Measurements from ENCODE around the gene CFB. TPM values are rescaled to one million over a fixed set of nuclear protein-coding genes. Genes with fewer than 3 reads are reported as not detected.
"Not testable (repeated sequence)": the region's sequence is repeated elsewhere in the genome, so short reads cannot be mapped to it uniquely, and the experiment has no call there.

CFB gene
- polyA plus RNA-seq, 1 donor (not counting 4 experiments of a cell fraction or from before 2014, with no cell fraction given), result 2.5 TPM

DNA sequence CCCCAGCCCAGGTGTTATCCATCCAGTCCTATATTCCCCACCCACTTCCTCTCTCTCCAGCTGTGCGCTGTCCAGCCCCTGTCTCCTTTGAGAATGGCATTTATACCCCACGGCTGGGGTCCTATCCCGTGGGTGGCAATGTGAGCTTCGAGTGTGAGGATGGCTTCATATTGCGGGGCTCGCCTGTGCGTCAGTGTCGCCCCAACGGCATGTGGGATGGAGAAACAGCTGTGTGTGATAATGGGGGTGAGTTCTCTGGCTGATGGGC is 17.3 kb upstream of the CFB start:
- Histone ChIP-seq H3K4me1 (ENCODE audit: control insufficient read depth, extremely low read depth, insufficient read depth, low read length) (no peaks in the 10 kb centered on the region), H3K4me3 (ENCODE audit: control insufficient read depth in 2 of 3, extremely low read depth in 1 of 3, insufficient read depth in 2 of 3, low read depth in 1 of 3, low read length in 3 of 3) (no peak overlapping the region), H3K36me3 (ENCODE audit: control insufficient read depth in 2 of 2, extremely low read depth in 1 of 2, insufficient read depth in 2 of 2, low read length in 2 of 2) (no peaks in the 10 kb centered on the region), H3K79me2 (ENCODE audit: control insufficient read depth, insufficient read depth, low read length) (no peaks in the 10 kb centered on the region), H3K27me3 (ENCODE audit: control insufficient read depth, extremely low read depth, insufficient read depth, low read length) (peaks cover 11% of the 10 kb centered on the region), H3K27ac (ENCODE audit: control insufficient read depth, insufficient read depth, low read length) (no peak overlapping the region), H3K4me2 (ENCODE audit: control insufficient read depth, extremely low read depth, insufficient read depth, low read depth, low read length) (no peak overlapping the region), H2AFZ (ENCODE audit: control insufficient read depth, low read length) (no peak overlapping the region), H3K9me3 (ENCODE audit: control insufficient read depth, low read depth, low read length) (no peaks in the 10 kb centered on the region), H3K9me1 (ENCODE audit: control insufficient read depth, extremely low read depth, insufficient read depth, low read length) (no peaks in the 10 kb centered on the region), H4K20me1 (ENCODE audit: control insufficient read depth, extremely low read depth, insufficient read depth, low read length) (no peaks in the 10 kb centered on the region), H3K9ac (ENCODE audit: control insufficient read depth, extremely low read depth, insufficient read depth, low read length) (no peak overlapping the region)
- TF ChIP-seq, protein P1, sequence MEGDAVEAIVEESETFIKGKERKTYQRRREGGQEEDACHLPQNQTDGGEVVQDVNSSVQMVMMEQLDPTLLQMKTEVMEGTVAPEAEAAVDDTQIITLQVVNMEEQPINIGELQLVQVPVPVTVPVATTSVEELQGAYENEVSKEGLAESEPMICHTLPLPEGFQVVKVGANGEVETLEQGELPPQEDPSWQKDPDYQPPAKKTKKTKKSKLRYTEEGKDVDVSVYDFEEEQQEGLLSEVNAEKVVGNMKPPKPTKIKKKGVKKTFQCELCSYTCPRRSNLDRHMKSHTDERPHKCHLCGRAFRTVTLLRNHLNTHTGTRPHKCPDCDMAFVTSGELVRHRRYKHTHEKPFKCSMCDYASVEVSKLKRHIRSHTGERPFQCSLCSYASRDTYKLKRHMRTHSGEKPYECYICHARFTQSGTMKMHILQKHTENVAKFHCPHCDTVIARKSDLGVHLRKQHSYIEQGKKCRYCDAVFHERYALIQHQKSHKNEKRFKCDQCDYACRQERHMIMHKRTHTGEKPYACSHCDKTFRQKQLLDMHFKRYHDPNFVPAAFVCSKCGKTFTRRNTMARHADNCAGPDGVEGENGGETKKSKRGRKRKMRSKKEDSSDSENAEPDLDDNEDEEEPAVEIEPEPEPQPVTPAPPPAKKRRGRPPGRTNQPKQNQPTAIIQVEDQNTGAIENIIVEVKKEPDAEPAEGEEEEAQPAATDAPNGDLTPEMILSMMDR (optimal IDR thresholded peaks at IDR 0.05 in 1 of 3, IDR thresholded peaks at IDR 0.05 in 1 of 3, conservative IDR thresholded peaks at IDR 0.05 in 1 of 3; ENCODE audit: extremely low read depth in 1 of 3, insufficient read depth in 2 of 3, low read length in 3 of 3), result no peak
- no peak for TF ChIP-seq EZH2 (IDR thresholded peaks at IDR 0.05; ENCODE audit: low read length)
- no peak for DNase-seq (ENCODE audit: low read depth, low spot score)
- dilution Hi-C loops (cut with MboI; ENCODE audit: extremely low pct_ligation_motif_present, low sequenced_read_pairs), result no loop called here
- FAIRE-seq, result no peak

DNA sequence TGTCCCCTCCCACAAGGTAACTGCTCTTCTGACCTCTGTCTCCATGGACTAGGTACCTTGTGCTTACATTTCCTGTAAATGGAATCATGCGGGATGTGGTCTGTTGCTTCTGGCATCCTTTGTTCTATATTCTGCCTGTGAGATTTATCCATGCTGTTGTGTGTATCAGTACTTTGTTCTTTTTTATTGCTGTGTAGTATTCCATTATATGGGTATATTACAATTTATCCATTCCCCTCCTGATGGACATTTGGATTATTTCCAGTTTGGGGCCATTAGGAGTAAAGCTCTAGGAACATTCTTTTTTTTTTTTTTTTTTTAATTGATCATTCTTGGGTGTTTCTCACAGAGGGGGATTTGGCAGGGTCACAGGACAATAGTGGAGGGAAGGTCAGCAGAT is 14.9 kb upstream of the CFB start:
- DNase-seq (ENCODE audit: low read depth, low spot score) (no peak), FAIRE-seq (no peak)
- no peak overlapping the region for H3K4me3 ChIP-seq (ENCODE audit: control insufficient read depth in 2 of 3, extremely low read depth in 1 of 3, insufficient read depth in 2 of 3, low read depth in 1 of 3, low read length in 3 of 3)

DNA sequence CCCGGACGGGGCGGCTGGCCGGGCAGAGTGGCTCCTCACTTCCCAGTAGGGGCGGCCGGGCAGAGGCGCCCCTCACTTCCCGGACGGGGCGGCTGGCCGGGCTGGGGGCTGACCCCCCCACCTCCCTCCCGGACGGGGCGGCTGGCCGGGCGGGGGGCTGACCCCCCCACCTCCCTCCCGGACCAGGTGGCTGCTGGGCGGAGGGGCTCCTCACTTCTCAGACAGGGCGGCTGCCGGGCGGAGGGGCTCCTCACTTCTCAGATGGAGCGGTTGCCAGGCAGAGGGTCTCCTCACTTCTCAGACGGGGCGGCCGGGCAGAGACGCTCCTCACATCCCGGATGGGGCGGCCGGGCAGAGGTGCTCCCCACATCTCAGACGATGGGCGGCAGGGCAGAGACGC is 13.8 kb upstream of the CFB start:
- H3K27ac ChIP-seq (ENCODE audit: control insufficient read depth, insufficient read depth, low read length); H3K9ac ChIP-seq (ENCODE audit: control insufficient read depth, extremely low read depth, insufficient read depth, low read length); H3K4me3 ChIP-seq (ENCODE audit: control insufficient read depth in 2 of 3, extremely low read depth in 1 of 3, insufficient read depth in 2 of 3, low read depth in 1 of 3, low read length in 3 of 3); H4K20me1 ChIP-seq (ENCODE audit: control insufficient read depth, extremely low read depth, insufficient read depth, low read length); H3K4me2 ChIP-seq (ENCODE audit: control insufficient read depth, extremely low read depth, insufficient read depth, low read depth, low read length); H3K36me3 ChIP-seq (ENCODE audit: control insufficient read depth in 2 of 2, extremely low read depth in 1 of 2, insufficient read depth in 2 of 2, low read length in 2 of 2); H3K9me1 ChIP-seq (ENCODE audit: control insufficient read depth, extremely low read depth, insufficient read depth, low read length); FAIRE-seq; DNase-seq (ENCODE audit: low read depth, low spot score); H3K4me1 ChIP-seq (ENCODE audit: control insufficient read depth, extremely low read depth, insufficient read depth, low read length); dilution Hi-C loops (cut with MboI; ENCODE audit: extremely low pct_ligation_motif_present, low sequenced_read_pairs); H3K79me2 ChIP-seq (ENCODE audit: control insufficient read depth, insufficient read depth, low read length); H2AFZ ChIP-seq (ENCODE audit: control insufficient read depth, low read length); H3K9me3 ChIP-seq (ENCODE audit: control insufficient read depth, low read depth, low read length): not testable (repeated sequence)
- peaks cover 18% of the 10 kb centered on the region for H3K27me3 ChIP-seq (ENCODE audit: control insufficient read depth, extremely low read depth, insufficient read depth, low read length)

More for the DNA sequence above, 14.9 kb upstream of the CFB start:
- H3K27ac ChIP-seq (ENCODE audit: control insufficient read depth, insufficient read depth, low read length), result no peak overlapping the region
- H3K4me1 ChIP-seq (ENCODE audit: control insufficient read depth, extremely low read depth, insufficient read depth, low read length), result no peaks in the 10 kb centered on the region
- no peaks in the 10 kb centered on the region for H3K79me2 ChIP-seq (ENCODE audit: control insufficient read depth, insufficient read depth, low read length)
- no peaks in the 10 kb centered on the region for H3K9me3 ChIP-seq (ENCODE audit: control insufficient read depth, low read depth, low read length)
- no peaks in the 10 kb centered on the region for H3K36me3 ChIP-seq (ENCODE audit: control insufficient read depth in 2 of 2, extremely low read depth in 1 of 2, insufficient read depth in 2 of 2, low read length in 2 of 2)
- no peak overlapping the region for H3K4me2 ChIP-seq (ENCODE audit: control insufficient read depth, extremely low read depth, insufficient read depth, low read depth, low read length)
- H4K20me1 ChIP-seq (ENCODE audit: control insufficient read depth, extremely low read depth, insufficient read depth, low read length), result no peaks in the 10 kb centered on the region
- no peak overlapping the region for H2AFZ ChIP-seq (ENCODE audit: control insufficient read depth, low read length)
- TF ChIP-seq, protein P1 (optimal IDR thresholded peaks at IDR 0.05 in 1 of 3, IDR thresholded peaks at IDR 0.05 in 1 of 3, conservative IDR thresholded peaks at IDR 0.05 in 1 of 3; ENCODE audit: extremely low read depth in 1 of 3, insufficient read depth in 2 of 3, low read length in 3 of 3), result no peak
- no peak for TF ChIP-seq EZH2 (IDR thresholded peaks at IDR 0.05; ENCODE audit: low read length)
- dilution Hi-C loops (cut with MboI; ENCODE audit: extremely low pct_ligation_motif_present, low sequenced_read_pairs), result no loop called here
- H3K9me1 ChIP-seq (ENCODE audit: control insufficient read depth, extremely low read depth, insufficient read depth, low read length), result no peaks in the 10 kb centered on the region
- no peak overlapping the region for H3K9ac ChIP-seq (ENCODE audit: control insufficient read depth, extremely low read depth, insufficient read depth, low read length)
- peaks cover 18% of the 10 kb centered on the region for H3K27me3 ChIP-seq (ENCODE audit: control insufficient read depth, extremely low read depth, insufficient read depth, low read length)
